CD4-positive, alpha-beta T cell treated with Interleukin-15 for 4 hours (primary cell): ENCODE results near the gene CCNJL.

ENCODE experiments used
- DNase-seq: peaks from one replicate; pipeline ENCODE4 v3.0.0-alpha.2; 2020; ENCODE audit warnings: low spot score

CCNJL gene

DNA sequence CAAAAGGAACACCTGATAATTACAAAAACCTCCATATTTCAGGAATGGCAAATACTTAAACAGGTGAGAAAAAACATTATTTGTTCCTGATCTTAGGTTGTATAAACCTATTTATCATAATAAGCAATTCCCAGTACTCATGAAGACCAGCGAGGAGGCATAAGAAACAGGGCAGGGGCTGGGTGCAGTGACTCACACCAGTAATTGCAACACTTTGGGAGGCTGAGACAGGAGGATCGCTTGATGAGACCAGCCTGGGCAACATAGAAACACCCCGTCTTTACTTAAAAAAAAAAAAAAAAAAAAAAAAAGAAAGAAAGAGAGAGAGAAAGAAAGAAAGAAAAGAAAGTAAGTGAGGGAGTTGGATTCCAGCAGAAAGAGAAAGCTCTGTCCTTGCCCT is 21.6 kb downstream of the CCNJL start:
- no peak for DNase-seq

DNA sequence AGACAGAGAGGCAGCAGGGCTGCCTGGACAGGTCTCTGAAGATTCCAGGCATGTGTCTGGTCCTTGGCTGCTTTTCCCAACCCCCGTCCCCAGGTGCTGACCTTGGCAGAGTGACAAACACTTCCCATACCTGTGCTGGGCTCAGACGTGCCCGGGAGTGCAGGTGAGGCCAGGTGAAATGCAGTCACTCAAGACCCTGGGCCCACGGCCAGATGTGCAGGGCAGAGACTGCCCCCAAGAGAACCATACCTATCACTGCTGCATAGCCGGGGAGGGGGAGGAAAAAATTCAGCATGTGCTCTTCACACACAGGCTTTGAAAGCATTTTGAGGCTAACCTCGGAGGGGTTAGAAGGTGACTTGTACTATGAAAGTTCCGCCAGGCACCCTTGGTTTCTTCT is 22.6 kb downstream of the CCNJL start:
- DNase-seq = no peak

DNA sequence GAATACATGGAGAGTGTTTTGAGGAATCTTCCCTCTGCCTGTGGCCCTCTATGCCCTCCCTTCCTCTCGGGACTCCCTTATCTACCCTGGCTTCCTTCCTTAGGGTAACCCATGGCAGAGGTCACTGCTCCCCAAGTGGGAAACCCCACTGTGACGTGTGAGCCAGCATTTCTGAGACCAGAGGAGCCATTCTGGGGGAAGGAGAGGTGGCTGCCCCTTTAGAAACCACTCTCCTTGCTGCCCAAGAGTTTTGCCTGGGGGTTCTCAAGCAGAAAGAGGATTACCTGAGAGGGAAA is 23.1 kb downstream of the CCNJL start:
- no peak for DNase-seq

DNA sequence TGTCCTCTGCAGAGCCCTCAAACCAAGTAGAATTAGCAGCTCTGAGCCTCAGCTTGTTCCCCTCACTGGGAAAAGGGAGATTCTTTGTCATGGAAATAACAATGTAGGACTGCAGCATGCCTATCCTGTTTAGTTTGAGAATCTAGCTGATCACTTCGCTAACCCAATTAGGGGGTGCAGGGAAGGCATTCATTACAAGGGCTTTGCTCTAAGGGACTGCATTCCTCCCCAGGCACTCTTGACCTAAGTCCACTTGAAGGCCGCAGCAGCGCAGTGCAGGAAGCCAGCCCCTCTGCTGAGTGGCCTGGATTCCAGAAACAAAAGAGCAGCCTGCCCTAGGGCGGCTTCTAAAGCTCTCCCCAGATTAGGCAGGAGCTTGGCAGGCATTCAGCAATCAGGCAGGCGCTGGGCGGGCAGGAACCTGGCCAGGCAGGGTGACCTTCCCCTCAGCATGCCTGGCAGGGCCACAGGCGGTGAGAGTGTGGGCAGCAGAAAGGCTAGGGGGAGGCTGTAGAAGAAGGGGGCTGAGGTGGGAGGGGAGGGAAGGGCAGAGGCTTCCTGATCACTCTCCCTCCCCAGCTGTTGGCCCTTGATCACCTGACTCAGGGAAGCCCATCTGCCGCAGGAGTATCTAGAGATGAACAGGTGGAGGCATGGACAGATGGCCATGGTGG is 24.8 kb downstream of the CCNJL start:
- no peak for DNase-seq

DNA sequence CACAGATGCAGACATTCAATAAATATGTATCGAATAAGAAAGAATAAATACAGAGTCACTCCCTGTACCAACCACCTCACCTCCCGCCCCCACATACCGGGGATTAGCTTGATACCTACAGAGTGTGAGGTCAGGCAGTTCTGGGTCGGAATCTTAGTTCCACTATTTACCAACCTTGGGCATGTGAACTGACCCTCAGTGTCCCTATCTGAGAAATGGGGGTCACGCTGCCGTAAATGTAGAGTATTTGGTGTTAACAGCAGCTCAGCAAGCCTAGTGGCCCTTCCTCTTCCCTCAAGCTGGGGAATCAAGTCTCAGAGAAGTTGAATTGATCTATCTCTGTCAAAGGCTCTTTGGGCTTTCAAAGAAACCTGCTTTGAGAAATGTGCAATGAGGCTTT is 25.4 kb downstream of the CCNJL start:
- no peak for DNase-seq

DNA sequence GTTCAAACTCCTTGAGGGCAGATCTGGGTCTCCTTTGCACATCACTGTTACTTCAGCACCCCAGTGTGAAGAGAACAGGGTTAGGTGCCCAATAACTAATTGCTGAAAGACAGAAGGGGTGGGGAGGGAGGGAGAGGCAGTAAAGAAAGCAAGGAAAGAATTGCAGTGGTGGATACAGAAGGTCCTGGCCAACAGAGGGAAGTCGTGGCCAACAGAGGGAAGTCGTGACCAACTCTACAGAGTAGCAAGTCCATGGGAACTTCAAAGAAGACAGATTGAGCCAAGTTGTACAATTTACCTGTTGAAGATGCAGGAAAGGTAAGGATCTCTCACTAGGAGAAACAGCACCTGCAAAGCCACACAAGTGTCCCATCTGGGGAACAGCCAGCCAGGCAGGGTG is 27.0 kb downstream of the CCNJL start:
- no peak for DNase-seq

DNA sequence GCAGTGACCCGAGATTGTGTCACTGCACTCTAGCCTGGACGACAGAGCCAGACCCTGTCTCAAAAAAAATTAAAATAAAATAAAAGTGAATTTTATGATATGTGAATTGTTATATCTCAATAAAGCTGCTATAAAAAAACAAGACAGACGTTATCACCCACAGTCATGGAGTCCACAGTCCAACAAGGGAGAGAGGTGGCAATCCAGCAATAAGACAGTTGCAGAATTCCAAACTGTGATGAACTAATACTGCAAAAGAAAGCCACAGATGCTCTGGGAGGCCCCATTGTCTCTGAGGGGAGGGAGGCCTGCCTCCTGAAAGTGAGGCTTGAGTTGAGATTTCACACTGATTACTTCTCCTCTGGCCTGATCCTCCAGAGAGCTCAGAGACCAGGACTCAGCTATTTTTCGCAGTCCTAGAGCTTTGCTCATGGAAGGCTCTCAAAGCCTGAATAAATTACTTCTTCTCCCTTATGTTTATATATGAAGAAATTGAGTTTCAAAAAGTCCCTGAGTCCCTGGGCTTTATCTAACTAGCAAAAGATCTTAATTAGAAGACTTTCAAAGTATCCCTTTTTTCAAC is 28.0 kb downstream of the CCNJL start:
- no peak for DNase-seq

DNA sequence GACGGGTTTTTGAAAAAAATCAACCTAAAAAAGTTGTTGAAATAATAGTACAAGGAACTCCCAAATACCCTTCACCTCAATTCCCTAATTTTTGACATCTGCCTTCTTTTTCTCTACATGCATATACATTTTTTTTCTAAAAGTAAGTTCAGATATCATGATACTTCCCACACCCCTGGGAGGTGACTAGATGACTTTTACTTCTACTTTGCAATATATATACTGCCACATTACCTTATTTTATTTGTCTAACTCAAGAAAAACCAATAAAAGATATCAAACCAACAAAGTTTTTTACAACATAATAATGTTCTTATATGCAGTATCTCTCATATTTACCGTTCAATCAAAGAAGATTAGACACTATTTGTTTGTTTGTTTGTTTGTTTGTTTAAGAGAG is 31.1 kb downstream of the CCNJL start:
- no peak for DNase-seq

DNA sequence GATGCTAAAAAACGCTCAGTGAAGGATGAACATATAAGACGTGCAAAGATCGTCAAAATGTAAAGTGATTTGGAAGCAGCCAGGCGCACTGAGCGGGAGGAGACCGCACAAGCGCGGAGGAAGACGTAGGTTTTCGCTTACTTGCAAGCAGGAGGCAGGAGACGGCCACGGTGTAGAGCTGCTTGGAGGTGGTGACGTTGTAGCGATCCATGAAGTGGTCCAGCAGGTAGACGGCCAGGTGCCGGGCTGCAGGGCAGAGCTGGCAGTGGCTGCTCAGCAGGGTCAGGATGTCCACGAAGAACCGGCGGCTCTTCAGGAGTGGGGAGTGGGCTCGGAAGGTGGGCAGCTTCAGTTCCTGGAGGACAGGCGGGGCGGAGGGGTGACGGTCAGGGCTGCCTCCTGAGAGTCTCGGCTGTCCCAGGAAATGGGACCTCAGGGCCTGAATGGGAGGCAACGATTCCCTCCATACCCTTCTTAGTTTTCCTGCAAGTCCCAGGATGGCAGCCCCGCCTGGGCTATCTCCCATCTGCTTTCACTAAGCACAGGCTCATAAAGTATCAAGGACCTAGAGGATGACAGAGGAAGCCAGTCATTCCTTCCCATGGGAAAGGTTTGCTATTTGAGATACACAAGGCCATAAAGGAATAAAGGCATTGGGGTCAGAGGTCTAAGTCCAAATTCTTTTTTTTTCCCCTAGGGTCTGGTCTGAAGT is 31.8 kb downstream of the CCNJL start:
- DNase-seq = no peak

DNA sequence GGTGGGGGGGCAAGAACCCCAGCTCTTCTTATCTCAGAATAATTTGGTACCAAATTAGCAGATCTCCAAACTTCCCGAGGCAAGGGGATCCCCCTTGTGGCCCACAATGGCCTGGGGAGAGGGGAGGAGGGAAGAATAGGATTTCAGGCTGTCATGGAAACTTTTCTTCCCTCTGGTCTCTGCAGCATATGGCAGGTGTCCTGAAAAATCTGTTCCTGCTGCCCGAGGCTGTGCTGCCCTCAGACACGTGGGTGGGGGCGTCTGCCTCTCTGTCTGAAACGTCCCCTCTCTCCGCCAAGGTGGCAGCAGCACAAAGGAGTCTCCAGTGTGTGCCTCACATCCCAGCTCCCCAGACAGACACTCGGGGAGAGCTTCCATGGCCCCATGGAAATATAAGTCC is 34.0 kb downstream of the CCNJL start:
- no peak for DNase-seq

DNA sequence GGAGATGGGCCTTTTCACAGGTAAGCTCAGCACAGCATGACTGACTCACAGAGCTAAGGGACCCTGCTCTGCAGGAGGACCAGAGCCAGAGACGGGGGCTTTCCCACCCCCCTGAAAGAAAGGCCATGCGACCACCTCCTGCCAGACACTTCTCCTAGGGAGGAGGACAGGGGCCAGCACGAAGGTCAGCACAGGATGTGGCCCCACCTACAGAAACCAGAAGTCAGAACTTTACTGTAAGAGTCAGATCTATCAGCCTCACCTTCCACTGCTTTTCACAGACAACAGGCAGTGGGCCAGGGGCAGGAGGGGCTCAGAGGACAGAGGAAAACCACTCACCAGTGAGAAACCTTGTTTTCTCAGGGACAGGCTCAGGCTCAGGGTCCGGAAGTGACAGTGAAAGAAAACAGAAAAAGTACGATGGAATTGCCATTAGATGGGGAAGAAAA is 37.9 kb downstream of the CCNJL start:
- no peak for DNase-seq

DNA sequence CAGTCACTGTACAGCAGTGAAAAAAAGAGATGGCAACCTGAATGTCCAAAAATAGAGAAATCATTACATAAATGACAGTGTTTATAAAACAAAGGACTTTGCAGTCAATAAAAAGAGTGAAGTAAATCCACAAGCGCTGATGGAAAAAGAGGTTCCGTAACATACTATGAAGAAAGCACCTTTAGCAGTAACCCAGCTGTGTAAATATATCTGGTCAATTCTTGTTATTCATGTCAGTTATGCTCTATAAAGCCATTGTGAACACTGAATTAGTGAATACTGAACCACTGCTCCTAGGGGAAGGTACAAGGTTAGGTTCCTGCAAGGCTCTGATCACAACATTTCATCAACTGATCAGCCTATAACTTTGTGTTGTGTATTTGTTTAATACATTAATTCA is 39.5 kb downstream of the CCNJL start:
- DNase-seq = no peak

DNA sequence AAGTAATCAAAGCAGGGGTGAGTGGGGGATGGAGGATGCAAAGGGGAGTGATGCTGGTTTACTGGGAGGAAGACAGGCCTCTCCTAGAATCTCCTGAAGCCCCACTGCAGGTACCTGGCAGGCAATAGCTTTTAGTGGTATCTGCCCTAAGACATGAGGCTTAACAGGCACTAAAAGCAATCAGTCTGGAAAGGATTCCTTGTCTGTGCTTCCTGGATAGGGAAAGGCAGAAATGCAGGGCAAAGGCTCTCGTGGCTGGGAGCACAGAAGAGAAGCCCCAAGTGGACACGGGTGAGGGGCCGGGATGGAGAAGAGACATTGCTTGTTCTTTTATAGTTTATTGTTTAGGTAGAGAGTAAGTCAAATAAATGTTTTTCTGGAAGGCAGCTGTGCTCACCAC is 40.1 kb downstream of the CCNJL start:
- no peak for DNase-seq

DNA sequence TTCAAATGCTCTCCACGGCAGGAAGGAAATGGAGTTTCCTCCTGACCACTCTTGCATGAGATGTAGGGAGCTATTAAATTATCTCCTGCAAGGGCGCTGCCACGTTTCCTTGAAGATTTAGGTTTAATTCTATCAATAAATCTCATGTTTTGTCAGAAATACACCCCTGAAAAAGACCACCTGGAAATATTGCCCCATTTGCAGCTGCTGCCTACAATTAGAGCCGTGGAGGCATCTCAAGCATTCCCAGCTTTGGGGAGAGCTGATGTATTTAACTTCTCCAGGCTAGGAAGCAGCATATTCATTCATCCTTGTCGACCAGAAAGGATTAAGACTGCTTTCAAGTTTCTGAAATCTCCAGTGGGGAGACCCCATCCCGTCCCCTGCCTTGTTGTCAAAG is 40.5 kb downstream of the CCNJL start:
- DNase-seq = no peak

DNA sequence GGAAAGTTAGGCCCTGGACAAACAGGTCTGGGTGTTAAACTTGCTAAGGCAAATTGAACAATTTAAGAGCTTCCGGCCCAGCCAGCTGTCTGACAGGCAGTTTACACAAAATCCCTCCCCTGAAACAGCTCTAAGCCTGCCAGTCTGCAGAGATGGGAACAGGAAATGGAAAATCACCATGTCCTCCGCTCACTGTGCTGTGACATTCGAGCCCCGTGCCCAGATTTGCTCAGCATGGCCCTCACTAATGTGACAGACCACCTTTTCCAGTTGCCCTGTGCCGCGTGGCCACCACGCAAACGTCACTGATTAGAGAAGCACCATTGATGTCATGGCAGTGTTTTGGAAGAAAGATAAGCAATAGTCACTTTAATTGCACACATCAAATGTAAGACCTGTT is 41.0 kb downstream of the CCNJL start:
- no peak for DNase-seq

DNA sequence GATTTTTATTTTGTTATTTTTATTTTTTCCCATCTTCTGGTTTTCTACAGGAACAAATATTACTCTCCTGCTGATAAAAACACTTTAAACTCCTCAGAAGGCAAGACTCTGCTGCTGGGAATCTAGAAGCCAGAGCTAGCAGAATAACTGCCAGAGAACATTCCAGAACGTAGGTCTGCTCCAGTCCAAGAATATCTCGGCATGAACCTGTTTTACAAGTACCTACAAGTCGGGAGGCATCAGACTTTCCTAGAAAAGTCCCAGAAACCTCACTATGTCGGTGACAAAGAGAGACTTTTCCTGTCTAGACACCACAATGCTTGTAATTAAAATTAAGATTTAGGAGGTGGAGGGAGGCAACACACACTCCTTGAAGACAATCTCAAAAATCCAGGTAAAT is 41.7 kb downstream of the CCNJL start:
- DNase-seq = no peak

DNA sequence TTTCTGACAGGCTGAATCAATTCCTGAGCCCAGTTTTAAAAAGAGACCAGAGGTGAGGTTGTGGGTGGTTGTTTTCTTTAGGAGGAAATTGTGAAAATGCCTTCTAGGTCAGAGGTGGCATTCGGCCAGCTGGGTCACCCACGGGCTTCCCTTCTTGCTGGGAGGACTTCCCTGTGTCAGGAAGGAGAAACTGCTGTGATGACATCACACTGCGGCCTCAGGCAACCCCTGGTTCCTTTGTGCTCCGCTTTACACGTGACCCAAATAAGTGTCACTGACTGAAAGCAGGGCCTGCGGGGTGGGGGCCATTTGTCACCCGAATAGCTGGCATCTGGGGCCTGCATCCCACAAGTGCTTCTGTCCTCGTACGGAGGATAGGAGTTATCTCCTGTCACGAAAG is 43.3 kb downstream of the CCNJL start:
- DNase-seq = peak; percentile 14

DNA sequence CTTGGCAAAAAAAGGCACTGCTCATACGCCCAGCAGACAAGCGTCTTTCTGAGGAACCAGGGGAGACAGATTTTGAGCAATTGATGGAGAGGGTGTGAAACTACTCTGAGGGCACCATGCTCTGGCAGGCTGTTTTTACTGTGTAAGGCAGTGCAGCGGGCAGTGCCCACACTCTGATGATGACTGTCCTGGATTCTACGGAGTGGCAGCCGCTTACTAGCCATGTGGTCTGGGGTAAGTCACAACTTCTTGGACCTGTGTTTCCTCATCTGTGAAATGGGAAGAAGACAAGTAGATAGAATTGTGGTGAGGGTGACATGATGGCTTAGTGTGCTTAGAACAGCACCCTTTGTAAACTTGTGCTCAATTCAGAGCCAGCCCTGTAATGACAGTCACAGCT is 44.2 kb downstream of the CCNJL start:
- no peak for DNase-seq

DNA sequence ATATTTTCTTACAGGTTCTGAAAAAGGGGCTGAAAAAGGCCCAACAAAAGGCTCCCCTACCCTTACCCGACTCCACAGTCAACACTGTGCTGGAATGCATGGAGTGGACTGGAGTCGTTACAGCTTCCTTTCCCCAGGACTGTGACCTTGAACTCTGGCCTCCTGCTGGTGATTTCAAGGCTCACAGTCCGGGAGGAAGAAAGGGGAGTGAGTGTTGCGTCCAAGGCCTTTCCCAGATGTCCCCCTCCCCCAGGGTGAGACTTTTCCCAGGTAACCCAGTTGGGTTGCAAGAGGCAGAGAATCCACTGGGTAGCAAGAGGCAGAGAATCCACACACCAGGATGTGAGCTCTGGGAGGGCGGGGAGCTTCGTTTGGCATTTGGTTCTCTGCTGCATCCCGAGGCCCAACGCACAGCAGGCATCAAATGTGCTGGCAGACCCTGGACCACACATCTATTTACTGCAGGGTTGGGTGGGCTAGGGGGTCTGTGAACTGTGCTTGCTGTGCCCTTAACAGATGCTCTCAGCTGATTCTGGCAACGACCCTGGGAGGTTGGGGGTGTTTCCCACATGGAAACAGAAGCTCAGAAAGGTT is 45.5 kb downstream of the CCNJL start:
- no peak for DNase-seq

DNA sequence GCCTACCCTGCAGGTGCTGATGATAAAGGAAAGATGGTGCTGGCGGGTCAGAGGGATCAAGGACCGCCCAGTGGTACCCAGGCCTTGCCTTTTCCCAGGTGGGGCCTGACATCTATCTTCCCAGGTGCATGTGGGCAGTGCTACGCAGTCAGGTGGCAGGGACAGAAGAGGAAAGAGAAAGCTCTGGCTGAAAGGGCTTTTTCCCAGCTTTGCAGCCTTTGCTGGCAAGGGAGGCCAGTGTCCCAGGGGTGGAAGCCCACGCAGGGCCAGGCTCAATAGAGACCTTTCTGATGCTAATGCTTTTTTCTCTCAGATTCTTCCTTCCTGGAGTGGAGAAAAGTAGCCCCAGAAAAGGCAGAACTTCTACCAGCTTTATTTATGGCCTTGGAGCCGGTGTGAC is 46.3 kb downstream of the CCNJL start:
- no peak for DNase-seq

DNA sequence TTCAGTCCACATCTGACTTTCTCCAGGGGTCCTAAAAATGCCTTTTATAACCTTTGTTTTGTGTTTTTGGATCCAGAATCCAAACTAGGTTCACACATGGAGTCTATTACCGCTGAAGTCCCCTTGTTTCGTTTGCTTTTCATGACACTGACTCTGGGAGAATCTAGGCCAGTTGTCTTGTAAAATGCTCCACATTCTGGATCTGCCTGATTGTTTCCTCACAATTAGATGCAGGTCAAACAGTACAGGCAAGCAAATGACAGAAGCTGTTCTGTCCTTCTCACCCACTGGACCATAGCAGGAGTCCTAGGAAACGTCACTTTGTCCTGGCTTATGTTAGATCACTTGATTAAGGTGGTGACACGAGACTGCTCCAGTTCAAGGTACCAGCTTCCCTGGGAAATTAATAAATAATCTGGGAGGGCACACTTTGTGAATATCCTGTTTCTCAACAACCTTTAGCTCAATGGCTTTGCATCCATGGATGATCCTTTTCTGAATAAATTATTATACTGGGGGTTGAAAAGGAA is 49.0 kb downstream of the CCNJL start:
- DNase-seq = no peak

DNA sequence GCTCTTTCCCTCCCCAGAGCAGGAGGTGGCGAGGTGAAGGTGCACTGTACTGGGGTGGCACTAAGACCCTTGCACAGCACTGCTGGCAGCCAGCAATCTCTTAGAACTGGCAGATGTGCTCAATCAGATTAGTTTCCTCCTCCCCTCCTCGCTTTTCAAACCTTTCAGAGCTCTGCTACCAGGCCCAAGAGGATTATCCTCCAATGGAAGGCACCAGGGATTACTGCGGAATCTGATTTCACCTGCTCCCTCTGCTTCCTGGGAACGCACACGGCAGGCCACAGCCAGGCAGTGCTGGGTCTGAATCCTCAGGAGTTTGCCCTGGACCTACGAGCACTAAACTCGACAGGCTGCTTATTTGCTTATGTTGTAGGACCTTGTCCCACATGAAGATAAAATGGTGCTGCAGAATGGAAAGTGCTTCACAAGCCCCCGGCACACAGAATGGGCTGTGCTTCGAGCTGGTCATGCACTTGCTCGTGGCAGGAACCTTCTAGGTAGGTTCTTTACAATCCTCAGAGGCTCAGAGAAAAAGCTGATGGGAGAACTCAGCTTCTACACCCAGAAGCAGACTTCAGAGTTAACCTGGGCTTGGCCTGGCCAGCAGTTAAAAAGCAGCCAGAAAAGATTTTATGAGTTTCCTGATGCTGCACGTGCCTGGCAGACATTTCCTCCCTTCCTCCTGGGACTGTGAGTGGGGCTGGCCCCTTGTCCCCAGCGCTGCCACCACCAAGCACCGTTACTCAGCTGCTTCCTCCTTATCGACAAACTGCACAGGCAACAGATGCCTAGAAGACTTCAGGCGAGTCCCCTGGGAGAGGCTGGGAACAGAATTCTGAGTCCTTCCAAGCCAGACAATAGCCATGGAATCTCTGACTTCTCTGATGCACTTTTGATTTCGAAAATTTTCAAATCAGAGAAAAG is 50.0 kb downstream of the CCNJL start:
- DNase-seq = no peak
